A549 treated with RU486 at 1 μM for 4 hours (cell line): ENCODE results near the gene CREB3L2. TPM values are rescaled to one million over a fixed set of nuclear protein-coding genes. Genes with fewer than 3 reads are reported as not detected.

Experiments used
- total RNA-seq: library from RNA; stranded (reverse); fragments of 200-300 nt; extraction: Qiagen RNA extraction; gene quantifications from 5 replicates; pipeline ENCODE4 v1.2.3, GENCODE V29; 2022; ENCODE audit warnings: low read depth

The CREB3L2 gene, protein sequence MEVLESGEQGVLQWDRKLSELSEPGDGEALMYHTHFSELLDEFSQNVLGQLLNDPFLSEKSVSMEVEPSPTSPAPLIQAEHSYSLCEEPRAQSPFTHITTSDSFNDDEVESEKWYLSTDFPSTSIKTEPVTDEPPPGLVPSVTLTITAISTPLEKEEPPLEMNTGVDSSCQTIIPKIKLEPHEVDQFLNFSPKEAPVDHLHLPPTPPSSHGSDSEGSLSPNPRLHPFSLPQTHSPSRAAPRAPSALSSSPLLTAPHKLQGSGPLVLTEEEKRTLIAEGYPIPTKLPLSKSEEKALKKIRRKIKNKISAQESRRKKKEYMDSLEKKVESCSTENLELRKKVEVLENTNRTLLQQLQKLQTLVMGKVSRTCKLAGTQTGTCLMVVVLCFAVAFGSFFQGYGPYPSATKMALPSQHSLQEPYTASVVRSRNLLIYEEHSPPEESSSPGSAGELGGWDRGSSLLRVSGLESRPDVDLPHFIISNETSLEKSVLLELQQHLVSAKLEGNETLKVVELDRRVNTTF
- 21.6 to 36.9 TPM (median 32.7 TPM) in 5 replicates for total RNA-seq

DNA sequence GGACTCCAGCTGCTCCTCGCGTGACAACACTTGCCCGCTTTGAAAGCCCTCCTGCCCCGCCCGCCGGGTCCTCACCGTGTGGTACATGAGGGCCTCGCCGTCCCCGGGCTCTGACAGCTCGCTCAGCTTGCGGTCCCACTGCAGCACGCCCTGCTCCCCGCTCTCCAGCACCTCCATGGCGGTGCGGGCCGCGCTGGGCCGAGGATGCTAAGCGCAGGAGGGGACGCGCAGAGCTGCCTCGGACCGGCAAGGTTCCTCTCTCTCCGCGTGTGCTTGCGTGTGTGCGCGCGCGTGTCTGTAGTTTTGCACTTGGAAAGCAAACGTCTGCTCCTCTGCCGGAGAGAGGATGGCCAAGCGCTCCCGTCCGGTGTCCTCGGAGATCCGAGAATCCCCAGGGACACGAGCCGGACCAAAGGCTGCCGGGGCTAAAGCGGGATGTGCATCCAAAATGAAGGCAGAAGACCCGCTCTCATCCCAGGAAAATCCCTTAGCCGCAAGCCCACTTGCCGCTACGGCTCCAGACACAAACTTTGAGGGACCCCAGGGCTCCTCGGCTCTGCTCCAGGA, at the start of gene CREB3L2:
CREB3L2 (minus strand) TSS at position 558 of the 567 bp plus-strand sequence; CDS start at position 177, 381 bp downstream.

DNA sequence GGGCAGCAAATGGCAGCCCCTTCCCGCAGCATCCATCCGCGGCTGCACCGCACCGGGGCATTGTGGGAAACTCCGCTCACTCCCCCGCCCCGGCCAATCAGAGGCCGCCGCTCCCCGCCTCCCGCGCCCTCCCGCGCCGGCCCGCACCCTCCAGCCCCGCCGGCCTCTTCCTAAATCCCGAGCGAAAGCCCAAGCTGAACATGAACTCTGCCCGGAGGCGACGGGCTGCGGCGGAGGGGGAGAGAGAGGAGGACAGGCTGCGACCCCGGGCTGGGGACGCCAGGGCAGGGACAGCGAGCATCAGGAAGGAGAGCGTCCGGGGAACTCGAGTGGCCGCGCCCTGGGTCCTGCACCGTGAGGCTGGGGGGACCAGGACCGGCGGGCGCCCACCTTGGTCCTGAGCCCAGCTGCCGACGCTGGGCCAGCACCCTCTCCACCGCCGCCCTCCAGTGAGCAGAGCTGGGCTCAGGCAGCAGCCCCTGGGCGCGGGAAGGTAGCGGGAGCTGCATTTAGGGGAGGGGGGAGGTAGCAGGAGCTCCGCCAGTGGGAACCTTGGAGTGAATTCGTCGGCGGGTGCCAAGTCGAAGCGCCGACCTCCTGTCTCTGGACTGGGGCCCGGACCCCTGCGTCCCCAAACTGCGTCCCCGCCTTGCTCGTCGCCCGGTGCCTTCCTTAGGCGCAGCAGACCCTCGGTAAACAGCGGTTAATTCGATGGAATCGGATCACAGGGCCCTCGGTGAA, 154.9 kb downstream of the CREB3L2 start, which contains the start of gene DGKI:
DGKI (minus strand) TSS at position 148 of the 741 bp plus-strand sequence.

Other genes with a start within 250 kb of the CREB3L2 start
- 0.27 to 0.86 TPM (median 0.55 TPM) in 4 of 5 replicates, not detected in the other for gene DGKI, start 155.1 kb downstream of the CREB3L2 start, total RNA-seq
- not detected in 5 replicates for gene AKR1D1, start 74.4 kb upstream of the CREB3L2 start, total RNA-seq